ENCODE data around the gene PUM2.
"Not testable (repeated sequence)": the region's sequence is repeated elsewhere in the genome, so short reads cannot be mapped to it uniquely, and the experiment has no call there.

The PUM2 gene

DNA sequence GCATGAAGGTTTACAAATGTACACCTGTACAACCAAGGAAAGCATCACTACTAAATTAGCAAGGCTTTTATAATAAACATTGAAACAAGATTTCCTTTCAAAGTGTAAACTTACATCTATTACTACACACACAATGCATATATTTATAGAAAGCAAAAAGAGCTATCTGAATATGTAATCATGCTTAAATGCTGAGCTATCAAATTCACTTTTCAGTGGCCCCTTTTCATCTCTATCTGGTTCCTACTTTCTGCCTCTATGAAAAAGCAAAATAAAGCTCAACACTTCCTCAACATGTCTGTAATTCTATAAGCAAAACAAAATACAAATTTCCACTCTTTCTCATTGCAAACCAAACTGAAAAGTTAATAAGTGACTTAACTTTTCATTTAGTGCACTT lies 100.2 kb downstream of the PUM2 start:
- DNase-seq (ENCODE audit: low read depth, low spot score): no peak
- TF ChIP-seq CTCF (IDR thresholded peaks at IDR 0.05; ENCODE audit: low read depth, low read length): no peak
- in situ Hi-C loops (cut with HindIII; ENCODE audit: low sequenced_read_pairs): no loop called here
- no peak overlapping the region for H3K4me3 ChIP-seq (ENCODE audit: low read depth, low read length)

- DNase-seq (ENCODE audit: low read depth, low spot score): no peak
- TF ChIP-seq CTCF (IDR thresholded peaks at IDR 0.05; ENCODE audit: low read depth, low read length): no peak
- in situ Hi-C loops (cut with HindIII; ENCODE audit: low sequenced_read_pairs): no loop called here
- H3K4me3 ChIP-seq (ENCODE audit: low read depth, low read length): no peak overlapping the region
Measured at GRCh38 chr2:20249170-20249569, 101.5 kb downstream of the PUM2 start.

DNA sequence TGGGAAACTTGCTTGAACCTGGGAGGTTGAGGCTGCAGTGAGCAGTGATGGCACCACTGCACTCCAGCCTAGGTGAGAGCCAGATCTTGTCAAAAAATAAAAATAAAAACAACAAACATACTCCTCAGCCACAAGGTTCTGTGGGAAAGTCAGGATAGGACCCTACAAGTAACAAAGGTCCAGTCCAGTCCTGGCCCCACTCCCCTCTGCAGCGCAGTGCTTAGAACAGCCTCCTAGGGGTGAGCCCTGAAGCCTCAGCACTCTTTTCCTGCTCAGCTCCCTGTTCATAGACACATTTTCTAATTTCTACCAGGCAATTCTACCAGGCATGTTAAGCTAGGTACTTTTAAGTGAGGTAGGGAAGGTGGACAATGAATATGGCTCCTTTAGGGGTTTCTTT lies 103.6 kb downstream of the PUM2 start:
- in situ Hi-C loops (cut with HindIII; ENCODE audit: low sequenced_read_pairs): no loop called here
- DNase-seq (ENCODE audit: low read depth, low spot score): no peak
- TF ChIP-seq CTCF (IDR thresholded peaks at IDR 0.05; ENCODE audit: low read depth, low read length): no peak
- no peak overlapping the region for H3K4me3 ChIP-seq (ENCODE audit: low read depth, low read length)

DNA sequence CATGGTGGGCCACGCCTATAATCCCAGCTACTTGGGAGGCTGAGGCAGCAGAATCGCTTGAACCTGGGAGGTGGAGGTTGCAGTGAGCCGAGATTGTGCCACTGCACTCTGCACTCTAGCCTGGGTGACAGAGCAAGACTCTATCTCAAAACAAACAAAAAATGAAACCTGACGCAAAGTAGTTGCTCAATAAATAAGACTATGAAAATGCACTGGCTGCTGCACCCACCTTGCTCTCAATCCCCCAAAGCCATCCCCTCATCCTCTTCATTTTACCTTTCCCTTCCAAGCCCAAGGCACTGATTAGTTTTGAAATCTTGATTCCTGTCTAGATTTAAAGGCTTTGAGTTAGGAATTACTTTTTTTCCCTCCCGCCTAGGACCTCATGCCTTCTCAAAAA lies 107.0 kb downstream of the PUM2 start:
- DNase-seq (ENCODE audit: low read depth, low spot score); H3K4me3 ChIP-seq (ENCODE audit: low read depth, low read length); in situ Hi-C loops (cut with HindIII; ENCODE audit: low sequenced_read_pairs): not testable (repeated sequence)

DNA sequence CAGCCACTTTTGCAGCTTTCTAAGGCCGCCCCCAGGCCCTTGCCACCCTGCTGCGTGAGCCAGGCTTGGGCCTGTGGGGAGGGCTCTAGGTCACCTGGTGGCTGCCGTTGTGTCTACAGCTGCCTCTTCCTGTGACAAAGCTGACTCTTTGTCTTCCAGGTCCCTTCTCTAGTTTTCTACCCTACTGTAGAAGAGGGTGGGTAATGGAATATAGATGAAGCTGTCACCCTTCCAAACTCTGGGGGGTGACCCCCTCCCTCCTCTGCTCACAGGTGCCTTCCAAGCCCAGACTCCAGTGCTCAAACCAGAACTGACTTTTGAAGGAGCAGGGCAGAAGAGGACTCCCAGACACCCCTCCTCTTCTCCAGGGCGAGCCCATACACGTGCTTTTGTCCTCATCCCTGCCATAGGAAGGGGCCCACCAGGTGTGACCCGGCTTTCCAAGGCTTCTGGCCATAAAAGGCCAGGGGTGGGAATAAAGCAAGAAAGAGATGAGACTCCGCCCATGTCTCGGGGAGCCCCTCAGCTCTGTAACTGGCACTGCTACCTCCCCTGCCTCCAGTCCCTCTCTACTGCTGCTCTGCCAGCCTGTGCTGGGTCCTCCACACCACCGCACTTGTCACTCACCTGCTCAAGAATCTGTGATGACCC lies 107.8 kb downstream of the PUM2 start:
- no peak overlapping the region for H3K4me3 ChIP-seq (ENCODE audit: low read depth, low read length)
- in situ Hi-C loops (cut with HindIII; ENCODE audit: low sequenced_read_pairs): no loop called here
- TF ChIP-seq CTCF (IDR thresholded peaks at IDR 0.05; ENCODE audit: low read depth, low read length): no peak
- DNase-seq (ENCODE audit: low read depth, low spot score): no peak

GRCh38 chr2:20241973-20242726 lies 108.5 kb downstream of the PUM2 start:
- DNase-seq (ENCODE audit: low read depth, low spot score): no peak
- in situ Hi-C loops (cut with HindIII; ENCODE audit: low sequenced_read_pairs): no loop called here
- peak; percentile 37 for TF ChIP-seq CTCF (IDR thresholded peaks at IDR 0.05; ENCODE audit: low read depth, low read length)
- no peak overlapping the region for H3K4me3 ChIP-seq (ENCODE audit: low read depth, low read length)

DNA sequence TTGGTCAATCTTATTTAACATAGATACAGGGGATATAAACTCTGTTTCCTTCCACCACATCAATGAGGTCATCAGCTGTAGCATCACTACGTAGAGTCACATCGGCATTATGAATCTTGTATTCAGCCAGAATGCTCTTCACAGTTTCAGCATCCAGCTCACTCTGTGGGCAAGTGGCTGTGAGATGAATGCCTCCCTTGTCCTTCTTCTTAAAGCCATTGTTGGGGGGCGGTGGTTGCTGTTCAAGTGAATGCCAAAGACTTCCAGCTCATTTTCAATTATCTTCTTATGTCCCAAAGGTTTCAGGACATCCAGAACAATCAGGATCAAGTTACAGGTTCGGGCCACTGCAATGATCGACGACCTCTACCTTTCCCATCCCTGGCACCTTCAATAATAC lies 110.4 kb downstream of the PUM2 start:
- in situ Hi-C loops (cut with HindIII; ENCODE audit: low sequenced_read_pairs); H3K4me3 ChIP-seq (ENCODE audit: low read depth, low read length); DNase-seq (ENCODE audit: low read depth, low spot score): not testable (repeated sequence)
